Astrocyte (in vitro differentiated cells and primary cell): ENCODE measurements around the gene KRT6B. TPM values are rescaled to one million over a fixed set of nuclear protein-coding genes. Genes with fewer than 3 reads are reported as not detected.

ENCODE experiments used
- DNase-seq: peaks from one replicate; pipeline ENCODE4 v3.0.0-alpha.2; 2010; ENCODE audit warnings: low read depth
- FAIRE-seq: peaks from 2 replicates; lab custom pipeline; 2011; peaks lifted over from hg19 to GRCh38; lab: Jason Lieb, UNC
- H2AFZ ChIP-seq: 2 replicates; pipeline ENCODE4 v1.6.0; 2012; ENCODE audit warnings: low read depth, low read length, inconsistent platforms
- H3K27ac ChIP-seq: 2 replicates; pipeline ENCODE4 v1.5.1; 2011; ENCODE audit warnings: low read depth, low read length, inconsistent platforms
- H3K27me3 ChIP-seq: 2 replicates; pipeline ENCODE4 v1.6.0; 2011; ENCODE audit warnings: low read length, inconsistent platforms; ENCODE audit not compliant: insufficient read depth
- H3K36me3 ChIP-seq: 2 replicates; pipeline ENCODE4 v1.5.1; 2011; ENCODE audit warnings: low read length, inconsistent platforms; ENCODE audit not compliant: insufficient read depth
- H3K4me1 ChIP-seq: 2 replicates; pipeline ENCODE4 v1.5.1; 2011; ENCODE audit warnings: low read length, inconsistent platforms; ENCODE audit not compliant: insufficient read depth
- H3K4me2 ChIP-seq: 2 replicates; pipeline ENCODE4 v1.6.0; 2012; ENCODE audit warnings: low read length, inconsistent platforms
- H3K4me3 ChIP-seq: 2 replicates; pipeline ENCODE4 v1.5.1; 2011; ENCODE audit warnings: low read depth, mild to moderate bottlenecking, low read length, inconsistent platforms; ENCODE audit not compliant: insufficient read depth
- H3K79me2 ChIP-seq: 2 replicates; pipeline ENCODE4 v1.6.0; 2012; ENCODE audit warnings: mild to moderate bottlenecking, low read length, inconsistent platforms; ENCODE audit not compliant: insufficient read depth
- H3K9ac ChIP-seq: 2 replicates; pipeline ENCODE4 v1.6.0; 2012; ENCODE audit warnings: mild to moderate bottlenecking, low read length, inconsistent platforms
- H3K9me3 ChIP-seq: 2 replicates; pipeline ENCODE4 v1.5.1; 2012; ENCODE audit warnings: low read depth, mild to moderate bottlenecking, low read length, inconsistent platforms; ENCODE audit not compliant: insufficient read depth
- H4K20me1 ChIP-seq: 2 replicates; pipeline ENCODE4 v1.6.0; 2012; ENCODE audit warnings: low read length, inconsistent platforms; ENCODE audit not compliant: insufficient read depth
- H3K27ac Mint-ChIP-seq: one replicate; pipeline ENCODE4 v1.8.0; 2021; ENCODE audit warnings: mild to moderate bottlenecking, mixed read lengths; ENCODE audit not compliant: unreplicated experiment
- H3K27me3 Mint-ChIP-seq: one replicate; pipeline ENCODE4 v1.8.0; 2021; ENCODE audit warnings: low read depth, mixed read lengths; ENCODE audit not compliant: unreplicated experiment
- H3K36me3 Mint-ChIP-seq: one replicate; pipeline ENCODE4 v1.8.0; 2021; ENCODE audit warnings: low read depth, mixed read lengths; ENCODE audit not compliant: unreplicated experiment
- H3K4me1 Mint-ChIP-seq: one replicate; pipeline ENCODE4 v1.8.0; 2021; ENCODE audit warnings: low read depth, mixed read lengths; ENCODE audit not compliant: unreplicated experiment
- H3K4me3 Mint-ChIP-seq: one replicate; pipeline ENCODE4 v1.8.0; 2021; ENCODE audit warnings: mild to moderate bottlenecking, moderate library complexity, mixed read lengths; ENCODE audit not compliant: unreplicated experiment
- H3K9me3 Mint-ChIP-seq: one replicate; pipeline ENCODE4 v1.8.0; 2021; ENCODE audit warnings: mild to moderate bottlenecking, mixed read lengths; ENCODE audit not compliant: unreplicated experiment
- CTCF ChIP-seq: IDR thresholded peaks from 2 replicates; pipeline ENCODE4 v1.5.1; 2011; ENCODE audit warnings: low read depth, mild to moderate bottlenecking, inconsistent platforms, low read length, moderate library complexity; ENCODE audit not compliant: insufficient read depth
- EZH2 ChIP-seq: IDR thresholded peaks from 2 replicates; pipeline ENCODE4 v1.6.1; 2012; ENCODE audit warnings: mild to moderate bottlenecking, low read length, inconsistent platforms; ENCODE audit not compliant: insufficient read depth
- total RNA-seq: library from RNA; stranded (reverse); gene quantifications from 2 replicates; pipeline ENCODE4 v1.2.1, GENCODE V29; 2021

KRT6B gene
- total RNA-seq, 1 donor from 2014 or later = not detected

GRCh38 chr12:52499806-52500560, 48.0 kb upstream of the KRT6B start:
- peaks cover 29% of the 10 kb centered on the region for H3K4me1 Mint-ChIP-seq
- no peaks in the 10 kb centered on the region for H3K27me3 Mint-ChIP-seq
- Histone ChIP-seq H2AFZ (no peak overlapping the region), H3K79me2 (no peaks in the 10 kb centered on the region), H3K36me3 (no peaks in the 10 kb centered on the region), H3K9me3 (no peaks in the 10 kb centered on the region), H3K4me3 (no peak overlapping the region), H4K20me1 (no peaks in the 10 kb centered on the region), H3K27ac (peak overlapping the region; percentile 65), H3K4me2 (peak overlapping the region; percentile 34), H3K4me1 (peaks cover 22% of the 10 kb centered on the region), H3K27me3 (no peaks in the 10 kb centered on the region), H3K9ac (peak overlapping the region; percentile 16)
- DNase-seq (peak; percentile 69), FAIRE-seq (no peak)
- no peaks in the 10 kb centered on the region for H3K9me3 Mint-ChIP-seq
- no peaks in the 10 kb centered on the region for H3K36me3 Mint-ChIP-seq
- TF ChIP-seq CTCF (no peak), EZH2 (no peak)
- H3K4me3 Mint-ChIP-seq = no peak overlapping the region
- H3K27ac Mint-ChIP-seq = no peak overlapping the region

GRCh38 chr12:52498946-52499345, 47.0 kb upstream of the KRT6B start:
- Mint-ChIP-seq H3K27ac (no peak overlapping the region), H3K9me3 (no peaks in the 10 kb centered on the region), H3K4me3 (no peak overlapping the region), H3K36me3 (no peaks in the 10 kb centered on the region), H3K27me3 (peaks cover 3% of the 10 kb centered on the region), H3K4me1 (peaks cover 32% of the 10 kb centered on the region)
- Histone ChIP-seq H3K27me3 (no peaks in the 10 kb centered on the region), H3K9me3 (no peaks in the 10 kb centered on the region), H3K79me2 (no peaks in the 10 kb centered on the region), H3K4me2 (no peak overlapping the region), H4K20me1 (no peaks in the 10 kb centered on the region), H3K4me3 (no peak overlapping the region), H3K9ac (no peak overlapping the region), H3K36me3 (no peaks in the 10 kb centered on the region), H2AFZ (no peak overlapping the region), H3K4me1 (peaks cover 25% of the 10 kb centered on the region), H3K27ac (no peak overlapping the region)
- DNase-seq (no peak), FAIRE-seq (no peak)
- TF ChIP-seq CTCF = no peak
- no peak for TF ChIP-seq EZH2

- Mint-ChIP-seq H3K27ac (no peak overlapping the region), H3K36me3 (no peaks in the 10 kb centered on the region), H3K4me1 (peaks cover 32% of the 10 kb centered on the region), H3K4me3 (no peak overlapping the region), H3K9me3 (no peaks in the 10 kb centered on the region), H3K27me3 (peaks cover 10% of the 10 kb centered on the region)
- Histone ChIP-seq H3K79me2 (no peaks in the 10 kb centered on the region), H2AFZ (no peak overlapping the region), H3K27ac (no peak overlapping the region), H3K4me1 (peaks cover 25% of the 10 kb centered on the region), H4K20me1 (no peaks in the 10 kb centered on the region), H3K27me3 (peaks cover 6% of the 10 kb centered on the region), H3K4me3 (no peak overlapping the region), H3K36me3 (no peaks in the 10 kb centered on the region), H3K9me3 (no peaks in the 10 kb centered on the region), H3K9ac (no peak overlapping the region), H3K4me2 (no peak overlapping the region)
- no peak for DNase-seq
- TF ChIP-seq CTCF = no peak
- TF ChIP-seq EZH2 = no peak
- no peak for FAIRE-seq
Measured at GRCh38 chr12:52497975-52498374, 46.0 kb upstream of the KRT6B start.
